RWPE1 (cell line): ENCODE results near the gene MEGF6.

Experiments used
- CTCF ChIA-PET: fragments of 350-600 bp; sonication (Branson Sonifier 250); formaldehyde crosslinking; extraction: SDS; loops from one replicate; lab custom pipeline; 2021; lab: Yijun Ruan, JAX
- POLR2A ChIA-PET: fragments of 400-600 bp; formaldehyde crosslinking; extraction: SDS; loops from one replicate; lab custom pipeline; 2020; ENCODE audit warnings: antibody characterized with exemption; ENCODE audit not compliant: low non-redundant PET; lab: Yijun Ruan, JAX
- DNase-seq: peaks from one replicate; pipeline ENCODE4 v3.0.0; 2012; ENCODE audit warnings: low spot score
- H3K27ac ChIP-seq: fragments of 450-650 bp; 2 replicates; pipeline ENCODE4 v1.5.1; 2017
- TF ChIP-seq, protein P1 (sequence below): fragments of 450-650 bp; conservative IDR thresholded peaks from 2 replicates; pipeline ENCODE4 v1.5.1; 2017; ENCODE audit warnings: low read depth, mild to moderate bottlenecking

MEGF6 gene

DNA sequence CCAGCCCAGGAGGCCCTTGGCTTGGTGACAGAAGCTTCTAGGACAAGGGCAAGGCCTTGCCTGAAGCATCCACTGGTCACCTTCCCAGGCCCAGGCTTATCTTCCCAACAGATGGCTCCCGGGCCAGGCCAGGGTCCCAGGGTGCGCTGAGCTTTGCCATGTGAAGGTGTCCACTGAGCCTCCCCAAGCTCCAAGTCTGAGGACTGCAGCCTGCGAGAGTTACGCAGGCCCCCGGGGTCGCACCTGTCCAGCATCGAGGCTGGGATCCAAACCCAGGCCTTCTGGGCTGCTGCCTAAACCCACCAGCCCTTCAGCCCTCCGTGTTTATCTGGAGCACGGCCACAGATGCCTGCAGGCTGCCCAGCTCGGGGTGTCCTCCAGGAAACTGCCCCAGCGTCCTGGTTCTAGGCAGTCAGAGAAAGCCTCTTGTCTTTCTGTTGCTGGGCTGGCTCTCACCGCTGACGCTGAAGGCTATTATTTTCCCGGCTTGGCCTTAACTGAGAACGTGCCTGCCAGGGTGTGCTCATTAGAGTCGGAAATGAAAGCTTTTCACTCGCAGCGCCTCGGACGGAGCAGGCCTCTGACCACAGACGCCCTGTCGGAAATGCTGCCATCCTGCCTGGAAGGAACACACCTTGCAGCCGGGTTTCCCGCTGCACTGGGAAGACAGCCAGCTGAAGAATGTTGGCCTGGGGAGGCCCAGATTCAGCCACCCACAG, 71.4 kb downstream of the MEGF6 start:
- POLR2A ChIA-PET = no interaction called here
- DNase-seq = peak; percentile 43
- CTCF ChIA-PET = interaction anchor here (0.6 to 1.0 kb wide), 3 partner anchors 9 to 729 kb away, joined by 3 read pairs; no protein-coding TSS in a partner anchor
- TF ChIP-seq, protein P1, sequence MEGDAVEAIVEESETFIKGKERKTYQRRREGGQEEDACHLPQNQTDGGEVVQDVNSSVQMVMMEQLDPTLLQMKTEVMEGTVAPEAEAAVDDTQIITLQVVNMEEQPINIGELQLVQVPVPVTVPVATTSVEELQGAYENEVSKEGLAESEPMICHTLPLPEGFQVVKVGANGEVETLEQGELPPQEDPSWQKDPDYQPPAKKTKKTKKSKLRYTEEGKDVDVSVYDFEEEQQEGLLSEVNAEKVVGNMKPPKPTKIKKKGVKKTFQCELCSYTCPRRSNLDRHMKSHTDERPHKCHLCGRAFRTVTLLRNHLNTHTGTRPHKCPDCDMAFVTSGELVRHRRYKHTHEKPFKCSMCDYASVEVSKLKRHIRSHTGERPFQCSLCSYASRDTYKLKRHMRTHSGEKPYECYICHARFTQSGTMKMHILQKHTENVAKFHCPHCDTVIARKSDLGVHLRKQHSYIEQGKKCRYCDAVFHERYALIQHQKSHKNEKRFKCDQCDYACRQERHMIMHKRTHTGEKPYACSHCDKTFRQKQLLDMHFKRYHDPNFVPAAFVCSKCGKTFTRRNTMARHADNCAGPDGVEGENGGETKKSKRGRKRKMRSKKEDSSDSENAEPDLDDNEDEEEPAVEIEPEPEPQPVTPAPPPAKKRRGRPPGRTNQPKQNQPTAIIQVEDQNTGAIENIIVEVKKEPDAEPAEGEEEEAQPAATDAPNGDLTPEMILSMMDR = no peak
- H3K27ac ChIP-seq = peak overlapping the region; percentile 97

DNA sequence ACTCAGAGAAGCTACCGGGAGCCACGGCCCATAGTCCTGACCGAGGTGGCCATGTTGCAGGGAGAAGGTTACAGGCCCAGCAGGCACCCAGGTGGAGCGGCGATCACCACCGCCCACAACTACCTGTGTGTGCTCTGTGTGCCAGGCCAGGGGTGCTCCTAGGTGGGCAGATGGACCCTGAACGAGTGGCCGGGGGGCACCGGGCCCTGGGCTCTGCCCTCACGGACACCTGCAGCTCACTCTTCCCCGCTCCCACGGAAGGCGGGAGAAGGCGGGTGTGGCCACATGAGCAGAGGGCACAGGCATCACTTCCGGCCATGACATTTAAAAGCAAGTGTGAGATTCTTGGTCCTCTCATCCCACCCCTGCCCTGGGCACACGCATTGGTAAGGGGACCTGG, 73.9 kb downstream of the MEGF6 start:
- POLR2A ChIA-PET = no interaction called here
- CTCF ChIA-PET = interaction anchor here (0.7 to 1.1 kb wide), 3 partner anchors 18 to 1090 kb away, joined by 3 to 7 read pairs (median 3); no protein-coding TSS in a partner anchor
- TF ChIP-seq, protein P1 = no peak
- no peak overlapping the region; the same call in 1 of the 2 replicates for H3K27ac ChIP-seq
- DNase-seq = no peak

DNA sequence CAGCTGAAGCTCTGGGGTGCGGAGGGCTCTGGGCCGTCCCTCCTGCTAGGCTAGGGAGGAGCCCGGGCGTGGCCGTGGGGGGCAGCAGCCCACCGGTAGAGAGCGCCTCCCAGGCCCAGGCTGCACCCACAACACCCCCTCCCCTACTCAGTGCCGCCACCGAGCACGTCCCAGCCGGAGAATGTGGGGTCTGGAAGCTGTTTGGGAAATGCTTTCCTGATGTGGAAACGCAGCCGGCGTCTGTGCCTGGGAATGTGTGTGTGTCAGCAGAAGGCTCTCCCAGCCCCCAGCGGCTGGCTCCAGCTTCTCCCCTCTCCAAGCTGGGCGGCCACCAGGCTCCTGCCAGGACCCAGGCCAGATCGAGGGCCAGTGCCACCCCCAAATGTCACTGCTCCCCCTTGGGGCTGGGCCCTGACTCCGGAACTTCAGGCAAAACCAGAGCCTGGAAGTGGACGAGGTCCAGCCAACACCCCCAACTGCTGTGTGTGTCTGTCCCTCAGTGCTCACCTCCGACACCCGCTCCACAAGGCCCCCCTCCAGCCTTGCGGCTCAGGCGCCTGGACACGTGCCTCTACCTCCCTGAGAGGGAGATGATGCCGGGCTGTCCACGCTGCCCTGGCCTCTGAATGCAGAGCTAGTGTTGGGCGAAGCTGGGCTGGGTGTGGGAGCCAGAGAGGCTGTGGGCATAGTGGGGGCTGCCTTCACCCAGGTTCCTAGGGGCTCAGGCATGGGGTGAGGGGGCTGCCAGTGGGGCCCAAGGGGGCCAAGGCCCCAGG, 74.7 kb downstream of the MEGF6 start:
- no peak for DNase-seq
- TF ChIP-seq, protein P1 = no peak
- ChIA-PET POLR2A (no interaction called here), CTCF (interaction anchor here (0.7 to 1.1 kb wide), 3 partner anchors 29 to 1089 kb away, joined by 3 to 7 read pairs (median 4); no protein-coding TSS in a partner anchor)
- no peak overlapping the region for H3K27ac ChIP-seq

DNA sequence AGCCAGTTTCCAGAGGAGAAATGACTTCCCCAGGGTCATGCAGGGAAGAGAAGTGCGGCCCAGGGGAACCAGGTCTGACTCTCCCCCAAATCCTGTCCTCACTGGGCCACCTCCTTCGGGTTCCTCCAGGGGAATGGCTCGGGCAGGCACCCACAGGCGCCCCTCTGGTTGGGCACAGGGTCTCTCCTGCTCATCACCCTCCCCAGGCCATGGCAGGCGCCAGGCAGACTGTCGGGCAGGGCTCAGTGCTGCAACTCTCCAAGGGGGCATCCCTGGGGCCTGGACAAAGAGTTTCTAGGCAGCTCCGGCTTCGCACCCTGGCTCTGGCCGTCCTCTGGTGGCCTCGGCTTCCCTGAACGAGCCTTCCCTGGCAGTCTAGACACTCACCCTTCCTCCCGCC, 75.6 kb downstream of the MEGF6 start:
- no peak for DNase-seq
- peak overlapping the region; percentile 94 for H3K27ac ChIP-seq
- ChIA-PET CTCF (interaction anchor here (1.0 kb wide), 1 partner anchor 30 kb away, joined by 4 read pairs; no protein-coding TSS in a partner anchor), POLR2A (no interaction called here)
- TF ChIP-seq, protein P1 = no peak

DNA sequence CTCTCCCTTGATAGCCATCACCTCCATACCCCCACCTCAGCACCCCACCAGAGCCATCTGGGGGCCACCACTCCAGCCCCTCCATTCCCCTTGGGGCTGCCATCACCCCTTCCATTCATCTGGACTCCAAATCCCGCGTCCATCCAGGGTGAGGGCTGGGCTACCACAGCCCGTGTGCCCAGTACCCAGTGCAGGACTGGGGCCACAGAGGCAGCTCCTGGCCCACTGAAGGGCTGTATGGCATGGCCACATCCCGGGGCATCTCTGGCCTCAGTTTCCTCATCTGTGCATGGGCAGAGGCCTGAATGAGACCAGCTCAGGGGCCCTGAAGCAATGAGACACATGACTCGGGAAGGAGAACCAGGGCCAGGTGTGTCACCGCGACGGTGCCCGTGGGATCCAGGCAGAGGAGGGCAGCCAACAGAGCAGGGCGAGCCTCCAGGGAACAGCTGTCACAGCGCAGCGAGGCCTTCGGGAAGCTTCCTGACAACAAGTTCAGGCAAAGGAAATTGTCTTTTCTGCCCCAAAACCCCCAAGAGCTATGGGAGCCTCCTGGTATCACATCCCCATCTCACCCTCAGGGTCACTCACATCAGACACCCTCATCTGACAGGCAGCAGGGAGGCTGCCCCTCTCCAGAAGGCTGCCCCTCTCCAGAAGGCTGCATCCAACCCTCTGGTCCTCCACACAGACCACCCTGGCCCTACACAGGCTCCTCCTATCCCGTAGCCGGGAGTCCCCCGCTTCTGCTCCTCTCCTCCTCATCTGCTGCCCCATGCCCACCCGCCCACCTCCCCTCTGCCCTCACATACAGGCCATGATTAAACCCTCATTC, 76.3 kb downstream of the MEGF6 start:
- H3K27ac ChIP-seq = peak overlapping the region; percentile 94
- no peak for DNase-seq
- ChIA-PET POLR2A (no interaction called here), CTCF (interaction anchor here (1.2 kb wide), 1 partner anchor 84 kb away, joined by 3 read pairs; no protein-coding TSS in a partner anchor)
- TF ChIP-seq, protein P1 = no peak
